Measurements from ENCODE around the gene TMEM135.

- TF ChIP-seq CTCF (IDR thresholded peaks at IDR 0.05; ENCODE audit: insufficient read depth, low read length, poor library complexity, severe bottlenecking) (no peak), EZH2phosphoT487 (conservative IDR thresholded peaks at IDR 0.05; ENCODE audit: low read length) (no peak)
Observed at GRCh38 chr11:87259736-87260135, 222.0 kb downstream of the TMEM135 start.
